ENCODE data around the gene PDPR.
"Not testable (repeated sequence)": the region's sequence is repeated elsewhere in the genome, so short reads cannot be mapped to it uniquely, and the experiment has no call there.

- not testable (repeated sequence) for TF ChIP-seq CTCF, EP300 (IDR thresholded peaks at IDR 0.05)
These were observed 12.1 kb downstream of the PDPR start for GRCh38 chr16:70126226-70126625.
